ENCODE results near the gene AFAP1.
A peak's percentile ranks its signal among the peaks of the same experiment; 100 is the strongest.

AFAP1 gene

DNA sequence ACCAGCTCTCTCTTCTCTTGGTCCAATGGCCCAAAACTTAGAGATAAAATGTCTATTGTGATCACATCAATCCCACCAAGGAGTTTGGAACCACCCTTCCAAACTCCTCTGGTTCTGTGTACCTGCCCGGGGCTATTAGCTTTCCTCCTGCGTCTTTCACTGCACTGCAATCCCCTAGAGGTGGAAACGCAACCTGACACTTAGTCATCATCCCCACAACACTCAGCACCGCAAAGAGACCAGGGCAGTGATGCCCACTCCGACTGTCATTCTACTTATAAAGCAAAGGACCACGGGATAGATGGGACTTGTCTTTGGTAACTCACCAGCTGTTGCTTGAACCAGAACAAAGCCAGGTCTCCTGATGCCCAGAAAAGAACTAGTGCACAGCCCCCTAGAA is 22.0 kb downstream of the AFAP1 start:
- DNase-seq: no peak

DNA sequence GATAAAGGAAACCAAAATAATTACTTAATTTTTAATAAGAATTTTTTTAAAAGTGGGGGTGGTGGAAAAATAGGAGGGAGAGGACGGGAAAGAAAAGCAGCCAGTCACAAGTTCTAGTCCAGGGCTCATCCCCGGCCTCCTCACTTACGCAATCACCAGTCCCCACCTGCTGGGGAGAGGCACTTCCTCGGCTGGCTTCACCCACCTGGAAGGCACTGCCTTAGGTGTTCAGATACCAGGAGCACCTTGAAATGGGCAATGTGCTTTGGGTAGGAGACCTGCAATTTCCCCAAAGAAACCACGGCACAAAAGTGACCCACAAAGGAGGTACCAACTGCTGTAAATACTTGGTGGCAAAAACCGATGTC is 23.8 kb downstream of the AFAP1 start:
- no peak for DNase-seq

DNA sequence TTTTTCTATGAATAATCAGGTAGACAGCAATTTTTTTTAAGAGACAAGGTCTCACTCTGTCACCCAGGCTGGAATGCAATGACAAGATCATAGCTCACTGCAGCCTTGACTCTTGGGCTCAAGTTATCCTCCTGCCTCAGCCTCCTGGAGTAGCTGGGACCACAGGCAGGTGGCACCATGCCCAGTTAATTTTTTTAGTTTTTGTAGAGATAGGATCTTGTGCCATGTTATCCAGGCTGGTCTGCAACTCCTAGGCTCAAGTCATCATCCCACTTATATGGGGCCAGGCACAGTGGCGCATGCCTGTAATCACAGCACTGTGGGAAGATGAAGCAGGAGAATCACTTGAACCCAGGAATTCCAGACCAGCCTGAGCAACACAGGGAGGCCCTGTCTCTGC is 26.8 kb downstream of the AFAP1 start:
- DNase-seq: no peak

DNA sequence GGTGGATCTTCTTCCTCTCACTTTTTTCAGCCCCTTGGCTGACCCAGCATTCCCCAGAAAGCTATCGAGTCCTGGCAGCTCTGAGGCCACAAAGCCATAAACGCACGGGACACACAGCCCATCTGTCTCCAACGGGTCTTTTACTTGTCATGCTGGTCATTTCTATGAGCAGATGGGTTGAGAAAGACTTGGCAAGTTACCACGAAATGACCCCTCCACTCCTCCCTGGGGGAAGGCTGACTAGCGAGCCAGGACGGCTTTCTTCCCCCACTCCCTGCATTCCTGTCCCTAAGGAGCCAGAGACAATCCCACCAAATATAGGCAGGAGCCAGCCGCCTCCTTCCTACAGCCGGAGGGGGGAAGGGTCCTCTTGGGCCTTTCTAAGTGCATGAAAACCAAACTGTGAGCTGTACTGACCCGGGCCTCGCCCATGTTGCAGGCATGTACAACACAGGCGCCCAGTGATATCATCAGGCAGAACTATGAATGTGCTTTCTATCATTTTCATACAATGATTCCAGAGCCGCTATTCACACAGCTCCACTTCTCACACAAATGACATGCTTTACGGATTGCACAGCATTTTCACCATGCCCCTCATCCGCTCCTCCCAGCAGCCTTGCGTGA is 28.6 kb downstream of the AFAP1 start:
- no peak for DNase-seq

DNA sequence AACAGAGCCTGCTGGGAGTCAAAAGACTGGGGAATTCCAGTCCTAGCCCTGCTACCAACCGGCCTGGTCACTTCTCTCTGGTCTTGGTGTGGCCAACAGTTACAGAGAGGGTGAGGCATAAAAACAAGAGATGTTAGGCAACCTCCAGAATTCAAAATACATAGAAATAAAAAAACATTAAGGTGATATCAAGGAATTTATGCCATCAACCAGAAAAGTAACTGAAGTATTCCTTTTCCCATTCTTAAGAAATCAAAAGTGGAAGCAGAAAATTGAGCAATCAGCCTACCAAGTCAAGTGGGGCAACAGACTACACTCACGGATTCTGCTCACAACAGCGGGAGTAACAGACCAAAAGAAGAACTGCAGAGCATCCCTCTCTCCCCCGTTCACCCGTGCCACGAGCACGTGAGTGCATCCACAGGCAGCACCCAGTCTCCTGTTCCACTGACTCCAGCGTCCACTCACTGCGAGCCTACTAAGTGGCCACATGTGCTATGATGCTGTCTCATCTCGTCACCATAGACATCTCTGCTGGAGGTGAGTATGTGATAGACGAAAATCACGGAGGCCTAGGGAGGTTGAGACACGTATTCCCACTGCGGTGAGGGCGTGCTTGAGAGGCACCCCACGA is 29.3 kb downstream of the AFAP1 start:
- DNase-seq: no peak

DNA sequence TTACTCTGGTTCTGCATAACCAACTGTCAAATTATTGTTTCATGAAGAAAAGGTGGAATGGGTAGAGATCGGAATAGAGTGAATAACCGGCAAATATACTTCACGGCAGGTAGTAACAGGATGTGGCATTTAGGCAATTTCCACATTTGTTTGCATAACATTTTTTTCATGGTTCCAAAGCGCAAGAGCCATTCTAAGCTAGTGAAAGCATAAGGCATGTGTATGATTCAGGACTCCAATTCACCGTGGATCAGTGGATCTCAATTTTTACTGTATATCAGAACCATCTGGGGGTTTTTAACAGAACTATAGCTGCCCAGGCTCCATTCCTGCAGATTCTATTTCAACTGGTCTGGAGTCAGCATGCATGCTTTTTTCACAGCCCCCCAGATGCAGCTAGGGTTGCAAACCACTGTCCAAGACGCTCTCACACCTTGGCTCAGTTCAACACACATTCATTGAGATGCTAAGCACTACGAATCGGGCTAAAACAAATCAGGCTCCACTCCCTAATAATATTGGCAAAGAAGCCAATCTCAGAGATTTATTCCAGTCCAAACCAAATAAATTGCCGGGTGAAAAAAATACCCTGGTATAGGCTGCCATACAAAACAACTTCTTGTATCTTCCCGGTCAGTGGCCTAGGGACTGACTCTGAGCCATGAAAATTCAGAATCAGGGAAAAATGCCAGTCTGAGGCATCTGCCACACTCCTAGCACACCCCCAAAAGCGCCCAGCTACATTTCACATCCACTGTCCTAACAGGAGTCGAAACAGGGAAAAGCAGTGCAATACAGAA is 30.0 kb downstream of the AFAP1 start:
- no peak for DNase-seq

DNA sequence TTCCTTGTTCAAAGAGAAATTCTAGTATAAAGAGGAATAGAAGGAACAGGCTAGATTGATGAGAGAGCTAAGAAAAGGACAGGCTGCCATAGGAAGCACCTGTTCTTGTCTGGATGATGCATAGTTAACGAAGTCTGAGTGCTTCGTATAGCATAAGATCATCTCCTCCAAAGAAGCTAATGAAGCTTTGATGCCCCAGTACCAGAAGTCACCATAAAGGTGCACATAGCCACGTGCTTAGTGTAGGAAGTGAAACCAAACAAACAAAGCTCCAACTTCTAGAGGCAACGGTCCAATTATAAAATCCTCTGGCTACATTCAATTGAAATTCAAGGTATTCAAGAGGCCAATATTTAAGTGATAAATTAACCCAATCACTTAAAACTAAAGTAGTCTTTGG is 31.0 kb downstream of the AFAP1 start:
- no peak for DNase-seq

DNA sequence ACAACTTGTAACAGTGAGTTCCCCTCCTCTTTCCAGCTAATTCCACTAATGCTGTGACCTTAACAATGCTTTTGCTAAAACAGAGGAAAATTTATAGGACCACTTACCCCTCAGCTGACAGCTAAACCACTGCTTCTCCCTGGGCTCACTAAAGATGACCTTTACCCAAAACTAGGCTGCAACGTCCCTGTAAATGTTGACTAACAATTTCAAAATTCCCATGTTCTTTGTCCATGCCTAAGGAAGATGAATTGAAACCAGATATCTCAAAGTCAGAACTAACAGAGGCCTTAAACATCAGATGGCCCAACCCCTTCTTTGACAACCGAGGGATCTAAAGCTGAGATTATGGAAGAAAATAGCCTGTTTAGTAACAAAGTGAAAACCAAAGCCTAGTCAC is 32.5 kb downstream of the AFAP1 start:
- no peak for DNase-seq

DNA sequence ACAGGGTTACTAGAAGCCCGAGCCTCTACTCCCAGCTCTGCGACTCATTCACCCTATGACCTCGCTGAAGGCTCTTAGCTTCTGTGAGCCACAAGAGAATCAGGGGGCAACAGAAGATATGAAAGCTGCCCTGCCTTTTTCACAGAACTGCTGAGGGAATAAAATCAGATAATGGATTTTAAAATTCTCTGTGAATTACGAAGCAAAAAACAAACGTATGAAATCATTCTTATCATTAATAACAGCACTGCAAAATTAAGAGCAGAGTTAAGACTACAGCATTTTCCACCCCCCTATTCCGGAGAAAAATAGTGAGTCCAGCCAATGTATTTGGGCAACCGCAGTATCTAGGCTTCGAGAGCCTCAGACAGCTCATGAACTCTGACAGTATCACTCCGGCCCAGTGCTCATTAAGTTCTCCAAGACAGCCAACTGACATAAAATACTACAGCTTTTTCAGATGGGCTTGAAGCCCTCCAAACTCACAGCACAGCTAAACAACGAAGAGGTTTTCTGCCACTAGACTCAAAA is 33.4 kb downstream of the AFAP1 start:
- no peak for DNase-seq

DNA sequence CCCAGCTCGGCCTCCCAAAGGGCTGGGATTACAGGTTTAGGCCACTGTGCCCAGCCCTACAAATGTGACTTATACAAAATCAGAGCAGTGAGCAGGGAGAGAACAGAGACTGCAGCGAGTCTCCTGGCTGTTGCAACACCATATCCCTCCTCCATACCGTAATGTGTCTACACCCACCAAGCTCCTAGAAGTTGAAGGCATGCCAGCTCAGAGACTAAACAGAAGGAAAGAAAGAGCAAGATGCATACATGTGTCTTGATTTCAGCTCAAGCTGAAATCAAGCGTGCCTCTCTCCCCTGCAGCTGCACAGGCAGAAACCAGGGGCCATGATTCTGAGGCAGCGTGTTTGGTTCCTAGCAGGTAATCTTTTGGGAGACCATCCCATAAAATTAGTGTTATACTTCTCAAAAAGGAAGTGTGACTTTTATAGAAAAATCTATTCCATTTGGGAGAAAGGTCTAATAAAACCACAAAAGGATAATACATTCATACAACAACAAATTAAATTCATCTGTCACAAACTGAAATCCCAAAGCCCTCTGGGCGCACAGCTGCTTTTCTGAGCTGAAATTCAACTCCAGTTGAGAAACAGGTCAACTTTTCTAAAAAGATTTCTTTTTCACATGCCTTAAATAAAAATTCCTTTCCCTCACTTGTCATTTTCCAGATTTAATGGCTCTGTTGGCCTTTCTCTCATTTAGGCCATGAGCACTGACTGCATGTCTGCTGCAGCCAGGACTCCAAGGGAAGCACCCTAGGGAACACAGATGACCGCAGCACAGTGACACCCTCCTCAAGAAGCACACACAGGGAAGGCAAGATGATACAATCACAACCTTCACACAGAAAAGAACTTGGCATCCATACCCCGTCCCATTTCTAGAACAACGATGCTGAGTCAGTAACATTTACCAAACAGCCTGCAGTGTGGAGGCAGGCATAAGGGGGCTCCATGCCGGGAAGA is 34.4 kb downstream of the AFAP1 start:
- DNase-seq: peak in 1 of 51 donors; percentile 54

DNA sequence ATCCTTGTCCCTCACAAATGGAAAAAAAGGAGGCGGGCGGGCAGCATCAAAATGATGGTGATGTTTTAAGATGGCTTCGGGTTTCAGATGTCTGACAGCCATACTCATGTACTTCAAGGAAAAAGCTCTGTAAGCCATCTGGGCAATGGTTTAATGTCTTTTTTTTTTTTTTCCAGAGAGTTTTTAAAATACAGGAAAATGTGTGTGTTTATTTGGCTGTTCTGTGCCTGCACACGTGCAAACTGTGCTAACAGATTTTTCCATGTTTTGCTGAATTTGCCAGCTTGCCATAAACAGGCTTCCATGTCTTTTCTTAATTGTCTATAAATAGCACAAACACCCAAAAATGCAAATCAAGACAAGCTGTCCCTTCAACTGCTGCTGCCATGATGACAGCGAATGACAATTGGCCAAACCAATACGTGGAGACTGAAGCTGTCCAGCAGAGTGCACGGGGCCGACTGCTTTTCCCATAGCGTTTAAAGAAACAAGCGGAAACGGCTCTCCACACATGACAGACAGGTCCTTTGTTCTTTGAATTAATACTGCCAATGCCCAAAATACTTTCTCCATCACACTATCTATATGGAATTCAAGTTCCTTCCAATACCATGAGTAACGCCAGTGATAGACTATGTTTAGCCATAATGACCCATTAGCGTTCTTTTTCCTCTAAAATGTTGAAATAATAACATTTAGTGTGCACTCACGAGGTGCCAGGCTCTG is 35.7 kb downstream of the AFAP1 start:
- DNase-seq: peak in 2 of 51 donors; percentile 10 to 31

DNA sequence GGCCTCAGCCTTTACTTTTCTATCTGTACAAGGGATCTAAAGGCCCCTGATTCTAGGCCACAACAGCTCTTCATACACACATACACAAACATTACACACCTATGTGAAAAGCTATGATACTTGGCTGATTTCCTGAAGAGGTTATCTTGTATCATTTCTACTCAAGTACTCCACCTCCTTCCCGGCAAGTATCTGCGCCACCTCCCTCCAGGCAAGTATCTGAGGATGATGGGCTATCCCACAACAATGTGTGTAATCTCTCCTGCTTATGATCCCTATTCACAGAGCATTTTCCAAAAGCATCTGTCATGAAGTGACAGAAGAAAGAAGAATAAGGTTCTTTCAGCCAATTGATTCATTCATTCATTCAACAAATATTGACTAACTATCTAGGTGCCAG is 36.8 kb downstream of the AFAP1 start:
- no peak for DNase-seq

DNA sequence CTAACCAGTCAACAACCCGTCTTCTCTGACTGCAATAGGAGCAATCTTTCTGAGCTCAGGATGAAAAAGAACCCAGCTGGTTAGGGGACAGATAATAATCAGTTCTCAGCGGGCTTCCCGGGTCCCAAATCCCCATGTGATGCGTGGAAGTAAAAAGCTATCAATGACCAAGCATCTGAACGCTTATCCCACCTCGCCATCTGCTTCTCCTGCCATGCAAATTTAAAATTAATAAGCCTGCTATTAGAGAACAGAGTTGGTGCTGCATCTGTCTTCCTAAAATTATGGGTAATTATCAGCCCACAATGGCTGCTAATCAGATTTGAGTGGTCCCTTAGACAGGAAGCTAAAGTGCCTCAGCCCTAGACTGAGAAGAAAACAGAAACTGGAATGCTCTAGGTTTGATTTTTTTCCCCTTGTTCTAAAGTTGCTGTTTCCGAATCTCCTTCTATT is 37.5 kb downstream of the AFAP1 start:
- DNase-seq: peak in 1 of 51 donors; percentile 53

DNA sequence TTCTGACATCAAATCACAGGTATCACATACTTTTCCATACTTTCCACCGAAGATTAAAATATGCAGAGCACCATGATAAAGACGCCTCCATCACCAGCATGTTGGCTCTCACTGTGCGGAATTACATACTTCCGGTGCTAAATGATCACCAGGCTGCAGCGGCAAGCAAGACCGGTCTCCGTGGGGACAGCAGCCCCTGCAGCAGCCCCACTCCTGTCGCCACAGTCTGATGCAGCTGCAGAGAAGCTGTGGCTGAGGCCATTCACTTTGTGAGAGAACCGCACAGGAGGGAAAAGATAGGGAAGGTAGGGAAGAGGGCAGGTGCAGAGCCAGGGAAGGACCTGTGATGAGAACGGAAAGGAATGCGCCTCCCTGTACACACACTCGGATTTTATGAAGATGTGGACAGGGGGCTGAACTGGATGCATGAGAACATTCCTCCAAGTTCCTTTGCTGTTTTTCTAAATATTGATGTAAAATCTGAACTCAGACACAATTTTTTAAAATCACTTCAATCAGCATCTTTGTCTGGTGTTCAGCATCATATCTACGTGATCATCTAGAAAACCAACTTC is 38.3 kb downstream of the AFAP1 start:
- DNase-seq: no peak

DNA sequence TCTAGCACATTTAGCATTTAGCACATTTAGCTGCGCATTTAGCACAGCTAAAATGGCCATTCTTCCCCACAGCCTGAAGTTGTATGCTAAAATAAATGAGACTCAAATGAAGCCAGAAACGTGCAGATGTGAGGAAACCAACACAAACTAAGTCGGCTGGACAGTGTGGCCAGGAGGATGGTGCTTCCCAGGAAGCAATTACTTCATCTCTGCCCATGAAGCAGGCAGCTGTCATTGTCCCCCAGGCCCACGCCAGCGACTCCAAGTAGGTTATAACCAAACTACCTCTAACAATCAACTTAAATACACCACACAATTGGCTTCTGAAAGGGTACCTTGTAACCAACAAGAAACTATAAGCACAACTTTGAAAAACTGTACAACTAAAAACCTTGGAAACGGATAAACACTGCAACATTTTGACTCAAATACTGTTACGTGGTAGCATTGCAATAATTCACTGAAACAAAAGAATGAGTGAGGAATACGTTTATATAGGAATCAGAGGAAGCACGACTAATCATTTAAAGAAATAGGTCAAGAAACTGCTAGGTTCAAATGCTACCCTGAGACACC is 39.2 kb downstream of the AFAP1 start:
- DNase-seq: no peak

DNA sequence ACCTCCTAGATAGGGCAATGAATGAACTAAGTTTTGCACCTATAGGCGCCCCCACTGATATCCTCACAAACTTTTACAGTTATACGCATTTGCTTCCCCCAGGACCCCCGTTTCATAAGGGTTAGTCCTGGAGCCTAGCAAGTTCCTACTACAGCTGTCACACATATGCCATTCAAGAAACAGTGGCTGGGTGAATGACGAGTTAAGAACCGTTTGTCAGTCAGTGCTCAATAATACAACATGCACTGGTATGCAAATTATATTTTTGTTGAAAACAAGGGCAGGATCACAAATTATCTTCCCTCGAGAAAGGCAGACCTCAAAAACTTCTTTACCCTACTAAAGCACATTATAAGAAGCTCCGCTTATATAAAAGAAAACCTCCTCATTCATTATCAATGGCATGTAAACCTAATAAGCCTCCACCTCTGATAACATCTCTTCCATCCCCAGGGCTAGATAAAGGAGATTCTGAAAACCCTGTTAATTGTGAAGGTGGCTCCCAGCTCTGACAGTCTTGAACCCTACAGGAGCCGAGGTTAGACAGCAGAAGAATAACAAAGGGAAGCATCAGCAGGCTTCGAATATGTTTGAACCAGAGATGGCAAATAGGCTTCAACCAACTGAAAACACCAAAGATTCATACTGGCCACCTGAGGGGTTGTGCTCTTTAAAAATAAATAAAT is 40.3 kb downstream of the AFAP1 start:
- DNase-seq: no peak

DNA sequence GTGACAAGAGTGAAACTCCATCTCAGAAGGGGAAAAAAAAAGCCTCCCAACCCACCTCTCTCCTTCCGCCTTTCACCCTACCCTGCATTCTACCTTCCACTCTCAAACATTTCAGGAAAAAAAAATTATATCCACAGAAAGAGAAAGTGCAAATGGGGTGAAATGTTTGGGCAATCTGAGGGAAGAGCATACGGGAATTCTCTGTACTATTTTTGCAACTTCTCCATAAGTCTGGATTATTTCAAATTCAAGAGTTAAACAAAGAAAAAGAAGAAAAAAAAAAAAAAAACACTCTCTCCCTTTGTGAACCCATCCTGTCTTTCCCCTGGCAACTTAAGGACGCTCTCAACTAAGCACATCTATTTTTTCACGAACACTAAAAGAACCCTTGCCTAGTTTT is 41.3 kb downstream of the AFAP1 start:
- DNase-seq: no peak

DNA sequence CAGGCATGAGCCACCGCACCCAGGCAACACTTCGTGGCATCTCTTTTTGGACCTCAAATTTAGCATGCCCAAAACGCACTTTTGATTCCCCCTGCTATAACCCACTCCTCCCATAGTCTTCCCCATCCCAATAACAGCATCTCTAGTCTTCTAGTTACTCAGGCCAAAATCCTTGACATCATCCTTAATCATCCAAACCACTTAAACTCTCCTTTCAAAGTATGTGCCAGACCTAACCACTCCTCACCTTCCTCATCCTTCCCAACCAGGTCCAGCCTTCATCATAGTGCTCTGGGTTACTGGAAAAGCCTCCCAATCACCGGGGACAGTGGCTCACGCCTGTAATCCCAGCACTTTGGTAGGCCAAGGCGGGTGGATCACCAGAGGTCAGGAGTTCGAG is 41.9 kb downstream of the AFAP1 start:
- no peak for DNase-seq

DNA sequence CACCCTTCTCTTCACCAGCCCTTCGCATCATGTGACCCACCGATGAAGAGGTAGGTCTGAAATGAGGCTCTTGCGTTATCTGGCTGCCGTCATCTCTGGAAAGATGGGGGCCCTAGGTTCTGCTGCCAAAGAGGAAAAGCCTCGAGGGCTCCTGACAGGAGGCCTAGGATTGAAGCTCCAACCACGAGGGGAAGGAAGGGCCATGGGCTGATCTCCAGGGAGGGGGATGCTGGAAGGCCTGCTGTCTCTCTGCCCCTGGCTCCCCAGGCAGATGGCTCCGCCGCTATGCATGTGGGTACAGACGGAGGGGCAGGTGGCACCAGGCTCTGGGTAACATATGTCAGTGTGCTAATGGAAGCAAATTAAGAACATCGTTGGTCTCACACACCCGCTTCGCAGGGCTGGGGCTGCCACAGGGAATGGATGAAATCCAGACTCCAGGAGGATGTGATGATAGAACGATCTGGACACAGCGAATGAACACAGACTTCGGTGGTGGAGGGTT is 44.9 kb downstream of the AFAP1 start:
- DNase-seq: no peak

Measured in hypothalamus (tissue), 51 donors.